SKM-1 treated with dmso at 0.1 percent for 144 hours (cell line): ENCODE data around the gene CDC42SE2.
"Not testable (repeated sequence)": the region's sequence is repeated elsewhere in the genome, so short reads cannot be mapped to it uniquely, and the experiment has no call there.

Experiments used
- DNase-seq: peaks from one replicate; lab custom pipeline; 2025; ENCODE audit not compliant: unreplicated experiment; lab: John Stamatoyannopoulos, UW

CDC42SE2 gene

DNA sequence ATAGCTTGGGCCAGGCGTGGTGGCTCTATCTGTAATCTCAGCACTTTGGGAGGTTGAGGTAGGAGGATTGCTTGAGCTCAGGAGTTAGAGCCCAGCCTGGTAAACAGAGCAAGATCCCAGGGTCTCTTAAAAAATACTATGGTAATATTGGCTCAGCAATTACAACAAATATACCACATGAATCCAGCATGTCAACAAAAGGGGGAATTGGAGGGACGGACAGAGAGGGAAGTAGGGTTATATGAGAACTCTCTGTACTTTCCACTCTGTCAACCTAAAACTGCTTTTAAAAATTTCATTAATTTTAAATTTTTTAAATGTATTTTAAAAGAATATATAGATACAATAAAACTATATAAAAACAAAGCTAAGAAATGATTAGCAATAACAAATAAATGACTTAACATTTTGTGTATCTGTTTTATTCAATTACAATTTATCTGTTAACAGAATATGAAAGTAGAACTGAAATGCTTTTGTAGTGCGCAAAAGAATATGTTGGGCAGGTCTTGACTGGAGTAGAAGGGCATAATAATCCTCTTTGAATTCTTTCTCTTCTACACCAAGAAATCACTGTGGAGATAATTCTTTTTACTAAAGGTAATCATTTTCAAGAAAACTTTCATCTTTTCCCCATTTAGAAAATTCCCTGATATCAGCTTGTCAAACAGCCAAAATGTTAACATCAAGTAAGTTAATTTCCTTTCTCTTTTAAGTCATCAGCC, 12.9 kb upstream of the CDC42SE2 start:
- DNase-seq, result no peak

DNA sequence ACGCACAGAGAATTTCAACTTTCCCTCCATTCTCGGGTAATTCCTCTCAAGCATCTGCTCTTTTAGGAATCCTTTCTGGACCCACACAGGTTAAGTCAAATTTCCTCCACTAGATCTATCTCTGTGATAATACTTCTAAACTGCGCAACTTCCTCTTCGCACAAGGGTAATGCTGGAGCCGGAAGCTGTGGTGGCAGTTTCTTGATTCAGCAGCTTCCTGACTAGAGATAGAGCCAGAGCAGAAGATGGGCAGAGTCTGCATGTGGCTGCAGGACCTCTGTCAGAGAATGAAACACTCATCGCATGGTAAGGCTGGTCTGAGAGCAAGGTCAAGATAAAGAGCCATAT, 11.1 kb upstream of the CDC42SE2 start:
- peak; percentile 97 for DNase-seq

DNA sequence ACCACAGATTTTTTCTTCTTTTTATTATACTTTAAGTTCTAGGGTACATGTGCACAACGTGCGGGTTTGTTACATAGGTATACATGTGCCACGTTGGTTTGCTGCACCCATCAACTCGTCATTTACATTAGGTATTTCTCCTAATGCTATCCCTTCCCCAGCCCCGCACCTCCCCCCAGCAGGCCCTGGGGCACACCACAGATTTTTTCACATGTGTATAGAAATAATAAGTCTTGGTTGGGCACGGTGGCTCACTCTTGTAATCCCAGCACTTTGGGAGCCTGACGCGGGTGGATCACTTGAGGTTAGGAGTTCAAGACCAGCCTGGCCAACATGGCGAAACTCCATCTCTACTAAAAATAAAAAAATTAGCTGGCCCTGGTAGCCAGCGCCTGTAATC, 9.8 kb upstream of the CDC42SE2 start:
- DNase-seq, result not testable (repeated sequence)

DNA sequence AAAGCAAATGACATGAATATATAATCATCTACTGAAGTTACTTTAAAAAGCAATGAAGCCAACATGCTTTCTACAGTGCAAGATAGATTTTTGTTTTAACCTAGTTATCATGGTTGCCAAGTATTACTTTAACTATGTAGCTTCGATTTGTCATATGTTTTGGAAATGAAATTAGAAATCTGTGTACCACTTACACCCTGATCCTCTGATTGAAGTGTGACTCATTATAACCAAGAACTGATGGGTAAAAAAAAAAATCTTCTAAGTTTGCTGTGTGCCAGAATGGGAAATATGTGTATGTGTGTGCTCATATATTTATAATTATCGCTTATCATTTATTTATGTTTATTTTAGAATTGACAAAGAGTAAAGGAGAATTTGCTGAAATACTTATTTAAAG, 9.1 kb upstream of the CDC42SE2 start:
- no peak for DNase-seq

DNA sequence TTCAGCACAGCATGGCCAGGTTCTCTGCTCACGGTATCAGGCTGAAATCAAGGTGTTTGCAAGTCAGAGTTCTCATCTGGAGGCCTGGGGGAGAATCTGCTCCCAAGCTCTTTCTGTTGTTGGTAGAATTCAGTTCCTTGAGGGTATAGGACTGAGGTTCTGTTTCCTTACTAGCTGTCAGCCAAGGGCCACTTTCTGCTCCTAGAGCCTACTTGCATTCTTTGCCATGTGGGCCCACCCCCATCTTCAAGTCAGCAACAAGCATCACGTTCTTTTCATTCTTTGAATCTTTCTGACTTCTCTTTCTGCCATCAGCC, 7.4 kb upstream of the CDC42SE2 start:
- no peak for DNase-seq

DNA sequence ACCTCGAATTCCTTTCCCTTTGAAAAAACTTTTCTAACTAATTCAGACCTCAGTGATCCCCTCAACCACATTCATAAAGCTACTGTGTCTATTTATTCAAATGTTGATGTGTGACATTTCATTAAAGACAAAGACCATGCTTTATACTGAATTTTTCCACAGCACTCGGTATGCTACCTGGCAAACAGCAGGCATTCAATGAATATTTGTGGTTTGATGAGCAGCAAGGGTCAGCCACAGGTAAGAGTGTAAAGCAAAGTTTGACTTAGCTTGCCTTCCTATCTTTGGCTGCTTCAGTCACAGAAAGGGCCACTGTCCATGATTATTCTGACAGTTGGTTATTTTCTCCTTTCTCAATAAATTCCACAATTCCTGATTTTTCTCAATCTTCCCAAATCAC, 5.1 kb upstream of the CDC42SE2 start:
- DNase-seq, result no peak

DNA sequence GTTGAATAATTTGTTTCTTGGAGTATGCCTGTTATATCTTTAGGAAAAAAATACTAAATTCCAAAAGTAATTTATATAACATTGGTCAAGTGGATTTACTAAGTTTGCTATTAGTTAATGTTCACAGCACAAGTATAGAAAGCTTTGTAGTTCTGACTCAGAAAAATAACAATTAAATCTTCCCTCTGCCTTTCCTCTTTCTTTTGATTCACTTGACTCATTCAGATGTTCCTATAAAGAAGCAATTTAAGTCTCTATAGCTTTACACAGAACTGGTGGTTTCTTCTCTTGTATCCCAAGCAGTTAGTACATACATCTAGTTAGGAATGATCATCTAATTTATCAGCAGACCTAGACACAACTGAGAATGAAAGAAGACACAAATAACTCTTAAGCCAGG, 4.5 kb upstream of the CDC42SE2 start:
- no peak for DNase-seq

DNA sequence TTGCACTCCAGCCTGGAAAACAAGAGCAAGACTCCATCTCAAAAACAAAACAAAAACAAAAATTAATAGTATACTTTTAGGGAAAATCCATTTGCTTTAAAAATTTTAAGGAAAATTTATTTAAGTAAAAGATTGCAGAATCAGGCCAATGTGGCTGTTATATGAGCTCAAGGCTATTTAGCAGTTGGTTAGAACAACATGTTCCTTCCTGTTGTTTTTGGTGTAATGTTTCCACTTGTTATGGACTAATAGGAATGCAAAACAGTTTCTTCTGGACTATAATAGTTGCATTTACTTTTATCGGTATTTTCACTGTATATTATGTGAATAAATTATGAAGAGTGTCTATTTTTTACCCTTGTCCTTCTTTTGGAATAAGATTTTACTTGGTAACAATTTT, 3.0 kb upstream of the CDC42SE2 start:
- DNase-seq, result no peak

DNA sequence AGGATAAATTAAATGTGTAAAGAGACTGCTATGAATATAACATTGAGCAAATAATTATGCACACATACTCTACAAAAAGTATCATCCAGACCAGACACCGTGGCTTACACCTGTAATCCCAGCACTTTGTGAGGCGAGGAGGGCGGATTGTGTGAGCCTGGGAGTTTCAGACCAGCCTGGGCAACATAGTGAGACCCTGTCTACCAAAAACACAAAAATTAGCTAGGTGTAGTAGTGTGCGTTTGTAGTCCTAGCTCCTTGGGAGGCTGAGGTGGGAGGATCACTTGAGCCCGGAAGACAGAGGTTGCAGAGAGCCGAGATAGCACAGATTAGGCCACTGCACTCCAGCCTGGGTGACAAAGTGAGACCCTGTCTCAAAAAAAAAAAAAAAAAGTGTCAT, 2.4 kb upstream of the CDC42SE2 start:
- no peak for DNase-seq

DNA sequence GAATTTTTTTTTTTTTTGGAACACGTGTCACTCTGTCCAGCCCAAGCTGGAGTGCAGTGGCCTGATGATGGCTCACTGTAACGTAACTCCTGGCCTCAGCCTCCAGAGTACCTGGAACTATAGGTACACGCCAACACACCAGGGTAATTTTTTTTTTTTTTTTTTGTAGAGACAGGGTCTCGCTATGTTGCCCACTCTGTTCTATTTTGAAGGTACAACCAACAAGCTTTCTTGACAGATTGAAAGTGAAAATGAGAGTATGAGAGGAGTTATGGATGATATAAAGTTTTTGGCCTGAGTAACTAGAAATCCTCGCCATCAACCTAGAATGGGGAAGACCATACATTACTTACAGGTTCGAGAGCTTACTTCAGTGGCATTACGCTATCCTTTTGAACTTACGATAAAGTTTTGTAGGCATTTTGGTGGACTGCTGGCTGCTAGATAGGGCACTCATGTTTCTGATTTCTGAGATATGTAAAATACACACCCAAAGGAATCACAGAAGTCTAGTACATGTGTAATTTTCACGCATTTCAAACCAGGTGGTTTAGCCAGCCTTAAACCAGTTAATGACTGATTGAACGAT, 806 bp upstream of the CDC42SE2 start:
- DNase-seq, result no peak

DNA sequence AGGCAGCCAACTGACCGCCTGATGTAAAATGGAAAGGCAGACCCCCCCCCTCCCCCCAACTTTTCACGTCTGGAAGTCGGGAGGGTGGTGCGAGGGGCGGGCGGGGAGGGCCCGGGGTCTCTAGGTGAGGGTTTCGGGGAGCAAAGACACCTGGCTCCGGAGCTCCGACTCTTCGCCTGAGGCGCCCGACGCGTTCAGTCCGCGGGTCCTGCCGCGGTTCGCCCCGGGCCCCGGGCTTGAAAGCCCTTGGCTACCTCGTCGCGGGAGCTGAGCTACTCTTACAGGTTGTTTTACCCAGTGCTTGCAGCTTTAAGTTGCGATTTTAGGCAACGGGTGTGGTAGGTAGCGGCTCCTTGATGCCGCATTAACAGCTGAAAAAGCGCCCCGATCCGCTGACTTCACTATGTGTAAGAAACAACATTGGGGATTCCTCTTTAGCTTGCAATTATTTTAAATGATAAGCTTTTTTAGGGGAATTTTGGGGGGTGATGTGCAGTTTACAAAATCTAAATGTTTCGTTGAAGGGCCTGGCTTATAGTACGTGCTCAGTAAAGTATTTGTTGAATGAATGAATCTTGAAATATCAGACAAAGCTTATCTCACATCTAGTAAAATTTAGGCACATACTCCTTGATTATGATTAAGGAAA, 722 bp downstream of the CDC42SE2 start:
- DNase-seq, result no peak

DNA sequence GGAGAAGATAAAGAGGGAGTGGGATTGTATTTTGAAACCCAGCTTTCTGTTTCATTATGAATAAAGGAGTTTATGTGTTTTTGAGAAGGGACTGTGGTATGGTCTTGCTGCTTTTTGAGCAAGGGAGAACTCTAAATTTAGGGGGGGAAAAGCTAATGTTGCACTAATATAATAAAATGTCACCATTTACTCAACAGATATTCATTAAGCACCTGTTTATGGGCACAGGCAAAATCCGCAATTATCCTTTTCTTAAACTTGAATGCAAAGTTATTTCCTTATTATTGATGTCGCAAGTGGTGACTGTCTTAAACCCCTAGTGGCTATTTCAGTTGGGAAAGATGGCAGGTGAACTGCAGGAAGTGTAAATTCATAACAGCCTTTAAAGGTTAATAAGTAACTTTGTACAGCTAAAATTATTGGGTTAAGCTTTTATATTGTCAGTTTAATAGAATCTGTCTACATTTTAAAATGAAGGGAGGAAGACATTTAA, 1.5 kb downstream of the CDC42SE2 start:
- DNase-seq, result peak; percentile 70

DNA sequence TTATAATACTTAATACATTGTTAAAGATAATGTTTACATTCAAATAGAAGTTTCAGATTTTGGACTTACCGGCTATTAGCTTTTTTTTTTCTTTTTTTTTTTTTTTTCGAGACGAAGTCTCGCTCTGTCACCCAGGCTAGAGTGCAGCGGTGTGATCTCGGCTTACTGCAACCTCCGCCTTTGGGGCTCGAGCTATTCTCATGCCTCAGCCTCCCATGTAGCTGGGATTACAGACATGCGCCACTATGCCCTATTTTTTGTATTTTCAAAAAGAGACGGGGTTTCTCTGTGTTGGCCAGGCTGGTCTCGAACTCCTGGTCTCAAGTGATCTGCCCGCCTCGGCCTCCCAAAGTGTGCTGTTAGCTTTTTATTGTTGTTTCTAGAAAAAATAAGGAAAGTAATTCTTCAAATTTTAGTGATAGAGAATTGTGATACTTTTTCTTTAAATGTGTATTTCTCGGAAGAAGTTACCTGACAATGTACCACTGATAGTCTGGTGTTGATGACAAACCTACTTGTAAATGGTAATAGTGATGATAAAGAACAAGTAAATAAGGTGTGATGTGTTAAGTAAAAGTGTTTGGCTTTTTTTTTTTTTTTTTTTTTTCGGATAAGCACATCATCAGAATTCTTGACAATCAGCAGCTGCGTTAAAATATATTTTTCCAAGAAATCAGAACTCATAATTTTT, 2.7 kb downstream of the CDC42SE2 start:
- DNase-seq, result no peak

DNA sequence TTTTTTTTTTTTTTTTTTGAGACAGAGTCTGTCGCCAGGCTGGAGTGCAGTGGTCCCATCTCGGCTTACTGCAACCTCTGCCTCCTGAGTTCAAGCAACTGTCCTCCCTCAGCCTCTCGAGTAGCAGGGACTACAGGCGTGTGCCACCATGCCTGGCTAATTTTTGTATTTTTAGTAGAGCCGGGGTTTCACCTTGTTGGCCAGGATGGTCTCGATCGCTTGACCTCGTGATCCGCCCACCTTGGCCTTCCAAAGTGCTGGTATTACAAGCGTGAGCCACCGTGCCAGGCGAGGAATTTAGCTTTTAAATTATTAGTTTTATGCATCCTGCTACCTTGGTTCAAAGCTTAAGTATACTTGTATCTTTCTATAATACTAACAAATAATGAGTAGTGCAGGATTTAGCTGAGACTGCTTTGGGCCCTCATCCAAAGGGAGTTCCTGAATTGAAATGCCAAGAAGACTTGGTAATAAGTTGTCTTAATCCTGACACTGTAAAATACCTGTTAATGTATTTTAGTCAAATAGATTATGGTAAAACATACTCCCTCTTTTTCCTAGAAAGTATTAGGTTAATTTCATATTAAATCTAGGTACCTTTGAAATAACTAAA, 5.0 kb downstream of the CDC42SE2 start:
- no peak for DNase-seq

DNA sequence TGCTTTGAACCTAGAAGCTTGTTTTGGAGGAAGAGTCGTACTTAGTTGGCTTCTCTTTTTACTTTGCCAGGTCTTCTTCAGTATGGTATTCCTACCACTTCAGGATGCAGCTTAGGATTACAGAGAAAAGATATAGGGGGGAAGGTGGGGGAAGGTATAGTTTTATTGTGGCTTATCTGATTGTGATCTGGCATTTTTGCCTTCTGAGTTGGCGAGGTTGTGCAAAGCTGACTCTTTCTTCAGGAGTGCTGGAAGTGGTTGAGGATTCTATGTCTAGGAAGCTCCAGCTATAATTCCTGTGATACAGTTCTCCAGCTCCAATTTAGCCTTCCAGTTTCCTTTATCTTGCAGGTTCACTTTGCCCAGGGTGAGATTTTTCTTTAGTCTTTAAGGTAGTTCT, 7.0 kb downstream of the CDC42SE2 start:
- DNase-seq, result no peak

DNA sequence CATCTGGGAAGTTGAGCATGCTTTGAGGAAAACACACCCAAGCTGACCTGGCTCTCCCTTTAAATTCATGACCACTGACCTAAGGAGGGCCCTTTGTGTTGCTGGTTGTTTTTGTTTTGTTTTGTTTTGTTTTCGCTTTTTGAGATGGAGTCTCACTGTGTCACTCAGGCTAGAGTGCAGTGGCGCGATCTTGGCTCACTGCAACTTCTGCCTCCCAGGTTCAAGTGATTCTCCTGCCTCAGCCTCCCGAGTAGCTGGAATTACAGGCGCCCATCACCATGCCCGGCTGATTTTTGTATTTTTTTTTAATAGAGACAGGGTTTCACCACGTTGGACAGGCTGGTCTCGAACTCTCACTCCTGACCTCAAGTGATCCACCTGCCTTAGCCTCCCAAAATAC, 8.0 kb downstream of the CDC42SE2 start:
- DNase-seq, result not testable (repeated sequence)

DNA sequence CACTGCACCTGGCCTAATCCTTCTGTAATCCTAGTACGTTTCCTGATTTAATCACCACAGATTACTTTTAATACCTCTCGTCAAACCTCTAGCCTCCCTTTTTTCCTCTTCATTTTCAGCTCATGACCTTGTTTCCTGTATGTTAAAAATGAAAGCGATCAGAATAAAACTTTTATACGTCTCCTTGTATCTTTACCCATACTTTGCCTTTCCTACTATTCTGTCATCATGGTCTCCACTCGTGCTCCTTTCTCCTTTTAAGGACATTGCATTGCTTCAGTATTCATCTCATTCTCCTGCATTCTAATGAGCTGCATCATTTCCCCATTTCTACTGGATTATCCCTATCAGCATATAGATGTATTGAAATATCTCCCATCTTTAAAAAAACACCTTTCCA, 8.5 kb downstream of the CDC42SE2 start:
- no peak for DNase-seq

DNA sequence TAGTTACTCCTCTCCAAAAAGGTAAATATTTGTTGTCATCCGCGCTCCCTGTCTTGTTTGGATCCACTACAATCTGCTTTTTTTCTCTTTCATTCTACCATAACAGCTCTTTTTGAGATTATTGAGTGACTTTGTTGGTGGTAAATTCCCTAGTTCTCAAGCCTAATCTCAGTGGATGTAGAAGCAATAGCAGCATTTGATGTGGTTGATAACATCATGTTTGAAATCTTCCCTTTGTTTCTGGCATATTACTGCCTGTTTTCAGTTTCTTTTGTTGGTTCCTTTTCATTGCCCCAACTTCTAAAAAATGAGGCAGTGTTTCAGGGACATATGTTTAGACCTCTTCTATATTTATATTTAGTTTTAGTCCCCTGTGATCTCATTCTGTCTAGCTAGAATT, 8.9 kb downstream of the CDC42SE2 start:
- no peak for DNase-seq

DNA sequence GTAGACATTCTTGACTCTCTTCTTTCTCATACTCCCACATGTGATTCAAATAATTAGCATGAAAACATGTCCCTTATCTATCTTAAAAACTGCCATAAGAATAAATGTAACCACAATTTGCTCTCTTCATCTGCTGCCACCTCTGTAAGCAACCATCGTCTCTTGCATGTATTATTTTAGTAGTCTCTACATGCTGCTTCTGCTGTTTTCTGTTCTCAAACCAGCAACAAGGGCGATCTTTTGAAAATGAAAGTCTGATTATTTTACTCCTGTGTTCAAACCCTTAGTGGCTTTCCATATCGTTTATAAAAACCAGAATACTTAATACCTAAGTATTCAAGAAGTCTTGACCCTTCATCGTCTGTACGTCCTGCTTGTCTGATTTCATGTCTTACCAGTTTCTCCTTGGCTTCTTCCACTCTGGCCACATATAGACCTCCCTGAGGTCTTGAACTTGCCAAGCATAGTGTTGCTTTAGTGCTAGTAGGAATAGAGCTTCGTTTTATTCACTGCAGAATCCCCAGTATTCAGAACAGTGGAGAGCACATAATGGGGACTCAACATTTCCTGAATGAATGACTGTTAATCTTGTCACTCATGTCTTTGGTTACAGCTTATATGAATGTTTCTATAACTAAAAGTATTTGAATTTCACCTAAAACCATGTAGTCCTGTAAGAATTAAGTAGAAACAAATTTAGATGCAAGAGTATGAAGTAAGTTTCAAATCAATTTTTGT, 10.6 kb downstream of the CDC42SE2 start:
- no peak for DNase-seq

DNA sequence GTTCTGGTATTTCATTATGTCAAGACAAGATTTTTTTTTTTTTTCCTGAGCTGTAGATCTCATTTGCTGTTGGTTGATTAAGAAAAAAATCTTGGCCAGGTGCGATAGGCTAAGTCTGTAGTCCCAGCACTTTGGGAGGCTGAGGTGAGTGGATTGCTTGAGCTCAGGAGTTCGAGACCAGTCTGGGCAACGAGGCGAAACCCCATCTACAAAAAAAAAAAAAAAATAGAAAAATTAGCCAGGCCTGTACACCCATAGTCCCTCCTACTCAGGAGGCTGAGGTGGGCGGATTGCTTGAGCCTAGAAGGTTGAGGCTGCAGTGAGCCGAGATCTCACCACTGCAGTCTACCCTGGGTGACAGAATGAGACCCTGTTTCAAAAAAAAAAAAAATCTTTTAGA, 12.2 kb downstream of the CDC42SE2 start:
- DNase-seq, result no peak

DNA sequence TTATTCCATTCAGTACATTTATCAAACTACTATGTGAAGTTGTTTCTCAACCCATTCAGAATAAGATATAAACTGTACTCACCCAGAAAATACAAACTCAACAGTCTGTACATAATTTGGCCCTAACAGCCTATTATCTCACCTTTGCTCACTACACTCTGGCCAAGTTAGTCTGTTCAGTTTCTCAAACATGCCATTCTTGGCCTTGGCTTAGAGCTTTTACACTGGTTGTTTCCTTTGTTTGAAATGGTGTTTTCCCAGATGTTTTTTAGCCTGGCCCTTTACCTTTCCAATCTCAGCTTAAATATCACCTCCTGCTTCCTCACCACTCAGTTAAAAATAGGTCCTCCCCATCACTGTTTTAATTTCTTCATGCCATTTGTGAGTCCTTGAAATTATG, 13.6 kb downstream of the CDC42SE2 start:
- DNase-seq, result no peak
